ENCODE measurements around the gene HDAC9.

DNA sequence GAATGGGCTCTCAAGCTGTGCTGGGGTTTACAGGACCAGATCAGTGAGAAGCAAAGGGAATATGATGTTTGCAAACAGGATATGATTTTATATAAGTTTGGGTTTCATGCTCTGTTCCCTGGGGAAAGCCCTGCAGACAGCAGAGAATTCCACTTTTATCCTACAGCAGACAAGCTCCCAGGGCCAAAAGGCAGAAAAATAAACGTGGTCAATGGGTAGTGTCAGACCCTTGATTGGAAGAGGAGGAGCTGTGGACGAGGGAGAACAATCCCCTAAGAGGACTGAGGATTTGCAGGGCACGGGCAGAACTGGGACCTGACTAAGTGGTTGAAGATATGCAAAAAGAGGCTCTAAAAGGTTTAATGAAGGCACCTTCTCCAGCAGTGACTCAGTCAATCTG lies 275.3 kb downstream of the HDAC9 start:
- TF ChIP-seq, protein P1, sequence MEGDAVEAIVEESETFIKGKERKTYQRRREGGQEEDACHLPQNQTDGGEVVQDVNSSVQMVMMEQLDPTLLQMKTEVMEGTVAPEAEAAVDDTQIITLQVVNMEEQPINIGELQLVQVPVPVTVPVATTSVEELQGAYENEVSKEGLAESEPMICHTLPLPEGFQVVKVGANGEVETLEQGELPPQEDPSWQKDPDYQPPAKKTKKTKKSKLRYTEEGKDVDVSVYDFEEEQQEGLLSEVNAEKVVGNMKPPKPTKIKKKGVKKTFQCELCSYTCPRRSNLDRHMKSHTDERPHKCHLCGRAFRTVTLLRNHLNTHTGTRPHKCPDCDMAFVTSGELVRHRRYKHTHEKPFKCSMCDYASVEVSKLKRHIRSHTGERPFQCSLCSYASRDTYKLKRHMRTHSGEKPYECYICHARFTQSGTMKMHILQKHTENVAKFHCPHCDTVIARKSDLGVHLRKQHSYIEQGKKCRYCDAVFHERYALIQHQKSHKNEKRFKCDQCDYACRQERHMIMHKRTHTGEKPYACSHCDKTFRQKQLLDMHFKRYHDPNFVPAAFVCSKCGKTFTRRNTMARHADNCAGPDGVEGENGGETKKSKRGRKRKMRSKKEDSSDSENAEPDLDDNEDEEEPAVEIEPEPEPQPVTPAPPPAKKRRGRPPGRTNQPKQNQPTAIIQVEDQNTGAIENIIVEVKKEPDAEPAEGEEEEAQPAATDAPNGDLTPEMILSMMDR (IDR thresholded peaks at IDR 0.05 in 4 of 5, conservative IDR thresholded peaks at IDR 0.05 in 1 of 5), result no peak
- TF ChIP-seq POLR2A (IDR thresholded peaks at IDR 0.05), result no peak
